SKM-1 treated with dmso at 0.1 percent for 144 hours (cell line): ENCODE data around the gene SPATA6L.

Source experiments
- DNase-seq: peaks from one replicate; lab custom pipeline; 2025; ENCODE audit not compliant: unreplicated experiment; lab: John Stamatoyannopoulos, UW

SPATA6L gene

GRCh38 chr9:4558371-4558998, 107.8 kb downstream of the SPATA6L start:
- no peak for DNase-seq

- DNase-seq = no peak
These were observed 111.0 kb downstream of the SPATA6L start for GRCh38 chr9:4555236-4555635.

- DNase-seq = no peak
These were observed 112.3 kb downstream of the SPATA6L start for GRCh38 chr9:4553951-4554381.

GRCh38 chr9:4550777-4551484, 115.3 kb downstream of the SPATA6L start:
- DNase-seq = no peak

- no peak for DNase-seq
These were observed 116.5 kb downstream of the SPATA6L start for GRCh38 chr9:4549751-4550295.

- no peak for DNase-seq
These were observed 117.2 kb downstream of the SPATA6L start for GRCh38 chr9:4548811-4549725.
